Epithelial cell of proximal tubule (primary cell): ENCODE results near the gene GLI2. TPM values are rescaled to one million over a fixed set of nuclear protein-coding genes. Genes with fewer than 3 reads are reported as not detected.

ENCODE experiments used
- DNase-seq: peaks from one replicate; pipeline ENCODE4 v3.0.0-alpha.2; 2011; ENCODE audit warnings: low read depth
- H3K4me3 ChIP-seq: 2 replicates; pipeline ENCODE4 v1.5.1; 2011; ENCODE audit warnings: low read depth, mild to moderate bottlenecking, low read length
- CTCF ChIP-seq: conservative IDR thresholded peaks from 2 replicates; pipeline ENCODE4 v1.5.1; 2012; ENCODE audit warnings: low read depth, mild to moderate bottlenecking, low read length
- total RNA-seq: library from RNA; depleted of rRNA; stranded (reverse); fragments of >200 nt; gene quantifications from 2 replicates; pipeline ENCODE4 v1.2.3, GENCODE V29; 2015

GLI2 gene
- total RNA-seq, 1 donor from 2014 or later = 4.0 TPM

- no peak for DNase-seq
- no peak for TF ChIP-seq CTCF
- no peak overlapping the region for H3K4me3 ChIP-seq
These were observed 33.6 kb downstream of the GLI2 start for GRCh38 chr2:120769076-120769786.

- no peak for TF ChIP-seq CTCF
- no peak for DNase-seq
These were observed 34.1 kb downstream of the GLI2 start for GRCh38 chr2:120769787-120770120.

GRCh38 chr2:120770176-120770575 lies 34.5 kb downstream of the GLI2 start:
- no peak for TF ChIP-seq CTCF
- no peak for DNase-seq
- H3K4me3 ChIP-seq = no peak overlapping the region

More at GRCh38 chr2:120769787-120770120, 34.1 kb downstream of the GLI2 start:
- H3K4me3 ChIP-seq = no peak overlapping the region

- no peak overlapping the region for H3K4me3 ChIP-seq
- no peak for TF ChIP-seq CTCF
- DNase-seq = no peak
These were observed 35.0 kb downstream of the GLI2 start for GRCh38 chr2:120770641-120771040.

GRCh38 chr2:120771111-120771780 lies 35.6 kb downstream of the GLI2 start:
- no peak overlapping the region for H3K4me3 ChIP-seq
- no peak for TF ChIP-seq CTCF
- DNase-seq = no peak

GRCh38 chr2:120771781-120772208 lies 36.1 kb downstream of the GLI2 start:
- no peak overlapping the region for H3K4me3 ChIP-seq
- no peak for DNase-seq
- TF ChIP-seq CTCF = no peak

- H3K4me3 ChIP-seq = no peak overlapping the region
- no peak for TF ChIP-seq CTCF
- DNase-seq = no peak
These were observed 36.6 kb downstream of the GLI2 start for GRCh38 chr2:120772261-120772660.
